ENCODE data around the gene NEO1. TPM values are rescaled to one million over a fixed set of nuclear protein-coding genes. Genes with fewer than 3 reads are reported as not detected.
"Not testable (repeated sequence)": the region's sequence is repeated elsewhere in the genome, so short reads cannot be mapped to it uniquely, and the experiment has no call there.

The NEO1 gene
- polyA plus RNA-seq, 1 donor (not counting 4 experiments of a cell fraction or from before 2014, with no cell fraction given), result 4.4 TPM

GRCh38 chr15:73165844-73166243 is 113.6 kb downstream of the NEO1 start:
- no peaks in the 10 kb centered on the region for H3K4me1 ChIP-seq (ENCODE audit: control insufficient read depth, extremely low read depth, insufficient read depth, low read length)
- no peak overlapping the region for H3K9ac ChIP-seq (ENCODE audit: control insufficient read depth, extremely low read depth, insufficient read depth, low read length)
- peak; percentile 41 for FAIRE-seq
- peak overlapping the region; percentile 28 for H2AFZ ChIP-seq (ENCODE audit: control insufficient read depth, low read length)
- H3K9me1 ChIP-seq (ENCODE audit: control insufficient read depth, extremely low read depth, insufficient read depth, low read length), result no peaks in the 10 kb centered on the region
- peak overlapping the region; percentile 36 for H3K27ac ChIP-seq (ENCODE audit: control insufficient read depth, insufficient read depth, low read length)
- H3K4me2 ChIP-seq (ENCODE audit: control insufficient read depth, extremely low read depth, insufficient read depth, low read depth, low read length), result no peak overlapping the region
- DNase-seq (ENCODE audit: low read depth, low spot score), result peak; percentile 4
- H3K4me3 ChIP-seq (ENCODE audit: control insufficient read depth in 2 of 3, extremely low read depth in 1 of 3, insufficient read depth in 2 of 3, low read depth in 1 of 3, low read length in 3 of 3), result no peak overlapping the region
- H3K36me3 ChIP-seq (ENCODE audit: control insufficient read depth in 2 of 2, extremely low read depth in 1 of 2, insufficient read depth in 2 of 2, low read length in 2 of 2), result no peaks in the 10 kb centered on the region
- H3K79me2 ChIP-seq (ENCODE audit: control insufficient read depth, insufficient read depth, low read length), result no peaks in the 10 kb centered on the region
- H3K9me3 ChIP-seq (ENCODE audit: control insufficient read depth, low read depth, low read length), result no peaks in the 10 kb centered on the region
- TF ChIP-seq EZH2 (IDR thresholded peaks at IDR 0.05; ENCODE audit: low read length), result no peak
- dilution Hi-C loops (cut with MboI; ENCODE audit: extremely low pct_ligation_motif_present, low sequenced_read_pairs), result no loop called here
- no peaks in the 10 kb centered on the region for H4K20me1 ChIP-seq (ENCODE audit: control insufficient read depth, extremely low read depth, insufficient read depth, low read length)
- no peaks in the 10 kb centered on the region for H3K27me3 ChIP-seq (ENCODE audit: control insufficient read depth, extremely low read depth, insufficient read depth, low read length)

- H2AFZ ChIP-seq (ENCODE audit: control insufficient read depth, low read length); H3K9me3 ChIP-seq (ENCODE audit: control insufficient read depth, low read depth, low read length); H3K36me3 ChIP-seq (ENCODE audit: control insufficient read depth in 2 of 2, extremely low read depth in 1 of 2, insufficient read depth in 2 of 2, low read length in 2 of 2); H3K9ac ChIP-seq (ENCODE audit: control insufficient read depth, extremely low read depth, insufficient read depth, low read length); FAIRE-seq; dilution Hi-C loops (cut with MboI; ENCODE audit: extremely low pct_ligation_motif_present, low sequenced_read_pairs); H3K4me1 ChIP-seq (ENCODE audit: control insufficient read depth, extremely low read depth, insufficient read depth, low read length); H3K4me3 ChIP-seq (ENCODE audit: control insufficient read depth in 2 of 3, extremely low read depth in 1 of 3, insufficient read depth in 2 of 3, low read depth in 1 of 3, low read length in 3 of 3); H3K4me2 ChIP-seq (ENCODE audit: control insufficient read depth, extremely low read depth, insufficient read depth, low read depth, low read length); H3K27ac ChIP-seq (ENCODE audit: control insufficient read depth, insufficient read depth, low read length); H3K79me2 ChIP-seq (ENCODE audit: control insufficient read depth, insufficient read depth, low read length); DNase-seq (ENCODE audit: low read depth, low spot score); H3K27me3 ChIP-seq (ENCODE audit: control insufficient read depth, extremely low read depth, insufficient read depth, low read length); H4K20me1 ChIP-seq (ENCODE audit: control insufficient read depth, extremely low read depth, insufficient read depth, low read length); H3K9me1 ChIP-seq (ENCODE audit: control insufficient read depth, extremely low read depth, insufficient read depth, low read length): not testable (repeated sequence)
These were observed 114.4 kb downstream of the NEO1 start for GRCh38 chr15:73166711-73167110.

GRCh38 chr15:73168487-73168886 is 116.2 kb downstream of the NEO1 start:
- H2AFZ ChIP-seq (ENCODE audit: control insufficient read depth, low read length), result no peak overlapping the region
- H3K9me1 ChIP-seq (ENCODE audit: control insufficient read depth, extremely low read depth, insufficient read depth, low read length), result no peaks in the 10 kb centered on the region
- DNase-seq (ENCODE audit: low read depth, low spot score) (no peak), FAIRE-seq (no peak)
- TF ChIP-seq EZH2 (IDR thresholded peaks at IDR 0.05; ENCODE audit: low read length) (no peak), CTCF (optimal IDR thresholded peaks at IDR 0.05 in 1 of 3, IDR thresholded peaks at IDR 0.05 in 1 of 3, conservative IDR thresholded peaks at IDR 0.05 in 1 of 3; ENCODE audit: extremely low read depth in 1 of 3, insufficient read depth in 2 of 3, low read length in 3 of 3) (no peak)
- no peaks in the 10 kb centered on the region for H3K9me3 ChIP-seq (ENCODE audit: control insufficient read depth, low read depth, low read length)
- H4K20me1 ChIP-seq (ENCODE audit: control insufficient read depth, extremely low read depth, insufficient read depth, low read length), result no peaks in the 10 kb centered on the region
- no peak overlapping the region for H3K9ac ChIP-seq (ENCODE audit: control insufficient read depth, extremely low read depth, insufficient read depth, low read length)
- no peaks in the 10 kb centered on the region for H3K27me3 ChIP-seq (ENCODE audit: control insufficient read depth, extremely low read depth, insufficient read depth, low read length)
- dilution Hi-C loops (cut with MboI; ENCODE audit: extremely low pct_ligation_motif_present, low sequenced_read_pairs), result no loop called here
- H3K79me2 ChIP-seq (ENCODE audit: control insufficient read depth, insufficient read depth, low read length), result no peaks in the 10 kb centered on the region
- no peaks in the 10 kb centered on the region for H3K36me3 ChIP-seq (ENCODE audit: control insufficient read depth in 2 of 2, extremely low read depth in 1 of 2, insufficient read depth in 2 of 2, low read length in 2 of 2)
- no peak overlapping the region for H3K4me2 ChIP-seq (ENCODE audit: control insufficient read depth, extremely low read depth, insufficient read depth, low read depth, low read length)
- H3K4me3 ChIP-seq (ENCODE audit: control insufficient read depth in 2 of 3, extremely low read depth in 1 of 3, insufficient read depth in 2 of 3, low read depth in 1 of 3, low read length in 3 of 3), result no peak overlapping the region
- no peaks in the 10 kb centered on the region for H3K4me1 ChIP-seq (ENCODE audit: control insufficient read depth, extremely low read depth, insufficient read depth, low read length)
- no peak overlapping the region for H3K27ac ChIP-seq (ENCODE audit: control insufficient read depth, insufficient read depth, low read length)

Data from keratinocyte (primary cell).